RWPE1 (cell line): Measurements from ENCODE around the gene KCNN3.

Experiments used
- CTCF ChIA-PET: fragments of 350-600 bp; sonication (Branson Sonifier 250); formaldehyde crosslinking; extraction: SDS; loops from one replicate; lab custom pipeline; 2021; lab: Yijun Ruan, JAX
- POLR2A ChIA-PET: fragments of 400-600 bp; formaldehyde crosslinking; extraction: SDS; loops from one replicate; lab custom pipeline; 2020; ENCODE audit warnings: antibody characterized with exemption; ENCODE audit not compliant: low non-redundant PET; lab: Yijun Ruan, JAX
- DNase-seq: peaks from one replicate; pipeline ENCODE4 v3.0.0; 2012; ENCODE audit warnings: low spot score
- H3K27ac ChIP-seq: fragments of 450-650 bp; 2 replicates; pipeline ENCODE4 v1.5.1; 2017
- CTCF ChIP-seq: fragments of 450-650 bp; conservative IDR thresholded peaks from 2 replicates; pipeline ENCODE4 v1.5.1; 2017; ENCODE audit warnings: low read depth, mild to moderate bottlenecking

The KCNN3 gene

GRCh38 chr1:154849645-154850131 lies 20.4 kb downstream of the KCNN3 start:
- ChIA-PET POLR2A (no interaction called here), CTCF (interaction anchor here (0.5 kb wide), 1 partner anchor 9 kb away, joined by 3 read pairs; no protein-coding TSS in a partner anchor)
- no peak overlapping the region for H3K27ac ChIP-seq
- no peak for TF ChIP-seq CTCF
- DNase-seq = no peak

- no peak for DNase-seq
- ChIA-PET CTCF (interaction anchor here (0.5 to 0.8 kb wide), 2 partner anchors 8 to 20 kb away, joined by 3 read pairs; no protein-coding TSS in a partner anchor), POLR2A (no interaction called here)
- no peak for TF ChIP-seq CTCF
- H3K27ac ChIP-seq = no peak overlapping the region
These were observed 21.1 kb downstream of the KCNN3 start for GRCh38 chr1:154848983-154849382.

DNA sequence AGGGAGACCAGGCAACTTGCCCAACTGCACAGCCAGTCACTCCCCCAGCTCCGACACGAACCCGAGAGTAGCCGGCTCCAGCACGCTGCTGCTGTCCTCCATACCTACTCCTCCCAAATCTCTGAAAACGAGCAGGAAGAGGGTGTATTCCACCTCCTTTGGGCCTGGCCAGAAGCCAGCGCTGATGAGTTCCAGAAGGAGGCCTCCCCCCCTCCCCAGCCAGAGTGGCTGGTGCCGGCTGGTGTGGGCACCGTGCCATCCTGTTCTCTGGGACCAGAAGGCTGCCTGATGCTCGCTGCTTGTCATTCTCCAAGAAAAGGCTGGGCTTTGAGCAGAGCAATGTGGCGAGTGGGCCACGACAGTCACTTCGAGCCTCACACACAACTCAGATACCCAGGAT lies 22.2 kb downstream of the KCNN3 start:
- no peak for DNase-seq
- no peak for TF ChIP-seq CTCF
- no peak overlapping the region for H3K27ac ChIP-seq
- POLR2A ChIA-PET = no interaction called here
- CTCF ChIA-PET = interaction anchor here (0.8 kb wide), 1 partner anchor 21 kb away, joined by 3 read pairs; no protein-coding TSS in a partner anchor

DNA sequence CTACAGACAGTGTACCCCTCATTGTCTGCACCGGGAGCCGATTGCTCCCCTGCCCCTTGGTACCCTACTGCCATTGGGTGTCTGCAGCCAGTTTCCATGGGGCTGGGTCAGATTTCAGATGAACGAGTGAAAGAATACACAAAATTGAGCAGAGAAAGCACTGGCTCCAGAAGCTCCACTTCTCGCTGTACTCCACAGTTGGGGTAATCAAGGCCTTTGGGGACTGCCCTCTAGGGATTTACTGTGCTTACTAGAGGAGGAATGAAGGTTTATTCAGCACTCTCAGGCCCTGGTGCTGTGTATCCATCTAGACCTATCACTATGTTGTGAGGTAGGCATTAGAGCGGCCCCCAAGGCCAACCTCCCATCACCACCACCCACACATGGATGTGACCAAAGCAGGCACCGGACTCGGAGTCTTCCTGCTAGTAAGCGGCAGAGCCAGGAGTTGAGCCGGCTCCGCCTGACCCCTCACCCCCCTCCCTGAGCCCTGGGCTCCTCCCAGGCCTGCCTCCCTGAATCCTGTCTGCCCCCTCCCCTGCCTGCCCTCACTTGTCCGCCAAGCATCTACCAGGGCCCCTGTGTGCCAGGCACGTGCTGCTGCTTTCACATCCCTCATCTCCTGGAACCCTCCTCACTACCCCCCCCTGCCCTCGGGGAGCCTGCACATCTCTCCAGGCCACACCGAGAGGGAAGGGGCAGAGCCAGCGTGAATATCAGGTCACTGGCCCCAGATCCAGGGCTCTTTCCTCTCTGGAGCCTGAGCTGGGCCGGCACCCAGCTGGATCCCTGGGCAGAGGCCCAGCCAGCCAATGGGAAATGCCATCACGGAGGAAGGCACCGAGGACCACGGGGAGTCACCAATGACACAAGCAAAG lies 23.3 kb downstream of the KCNN3 start:
- ChIA-PET POLR2A (no interaction called here), CTCF (no interaction called here)

DNA sequence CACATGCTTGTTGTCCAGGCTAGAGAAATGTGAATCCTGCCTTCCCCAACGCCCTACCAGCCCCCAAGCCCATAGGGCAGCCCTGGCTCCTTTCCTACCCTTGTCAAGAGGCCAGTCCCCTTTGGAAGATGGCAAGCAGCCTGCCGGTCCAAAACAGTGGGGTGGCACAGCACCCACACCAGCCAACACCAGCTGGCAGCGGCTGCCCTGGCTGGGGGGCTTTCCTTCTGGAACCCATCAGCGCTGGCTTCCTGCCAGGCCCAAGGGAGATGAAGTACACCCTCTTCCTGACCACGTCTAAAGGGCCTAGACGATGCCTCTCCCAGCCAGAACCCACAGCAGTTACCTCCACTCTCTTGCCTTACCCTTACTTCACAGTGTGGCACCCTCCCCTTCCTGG lies 24.2 kb downstream of the KCNN3 start:
- ChIA-PET POLR2A (no interaction called here), CTCF (no interaction called here)
- H3K27ac ChIP-seq = no peak overlapping the region
- DNase-seq = no peak
- no peak for TF ChIP-seq CTCF

More for the DNA sequence above, 23.3 kb downstream of the KCNN3 start:
- no peak for DNase-seq
- no peak for TF ChIP-seq CTCF
- H3K27ac ChIP-seq = no peak overlapping the region

- ChIA-PET POLR2A (no interaction called here), CTCF (interaction anchor here (0.6 to 1.3 kb wide), 3 partner anchors 17 to 164 kb away, joined by 3 read pairs; no protein-coding TSS in a partner anchor)
- no peak for TF ChIP-seq CTCF
- no peak for DNase-seq
- no peak overlapping the region for H3K27ac ChIP-seq
These were observed 24.9 kb downstream of the KCNN3 start for GRCh38 chr1:154845174-154845573.
